Activated naive CD4-positive, alpha-beta T cell treated with anti-CD3 and anti-CD28 coated beads, Interleukin-2, amount 50 U/mL, for 72 hours (primary cell): ENCODE results near the gene GNAZ. TPM values are rescaled to one million over a fixed set of nuclear protein-coding genes. Genes with fewer than 3 reads are reported as not detected.

Experiments
- ATAC-seq, 2 donors: fragments of 150-1000 bp; cut with Tn5 transposase; 2 replicates each; pipeline ENCODE4 v1.10.0; 2021; ENCODE audit warnings: mild to moderate bottlenecking in 2 of 2, moderate library complexity in 2 of 2
- DNase-seq, 2 donors: peaks; one replicate each; pipeline ENCODE4 v3.0.0; 2021 to 2022; ENCODE audit warnings: low spot score in 2 of 2
- H3K27ac Mint-ChIP-seq, 2 donors: one replicate each; pipeline ENCODE4 v1.8.0; 2022; ENCODE audit warnings: mild to moderate bottlenecking in 2 of 2, mixed read lengths in 2 of 2
- H3K36me3 Mint-ChIP-seq, 2 donors: one replicate each; pipeline ENCODE4 v1.8.0; 2022; ENCODE audit warnings: mixed read lengths in 2 of 2
- H3K9me3 Mint-ChIP-seq, 2 donors: one replicate each; pipeline ENCODE4 v1.8.0; 2022; ENCODE audit warnings: mixed read lengths in 2 of 2
- total RNA-seq, 2 donors: library from RNA; stranded (reverse); gene quantifications; one replicate each; pipeline ENCODE4 v1.2.3, GENCODE V29; 2022

The GNAZ gene
- total RNA-seq, 2 donors from 2014 or later, result 0.39 to 0.61 TPM

GRCh38 chr22:23068096-23068831 lies 2.1 kb upstream of the GNAZ start:
- H3K27ac Mint-ChIP-seq, result no peak overlapping the region

GRCh38 chr22:23068832-23069385 lies 1.4 kb upstream of the GNAZ start:
- H3K27ac Mint-ChIP-seq, result no peak overlapping the region
- DNase-seq (peak in 1 of 2 donors; percentile 49), ATAC-seq (no peak)
- no peaks in the 10 kb centered on the region for H3K9me3 Mint-ChIP-seq
- no peaks in the 10 kb centered on the region for H3K36me3 Mint-ChIP-seq

More at GRCh38 chr22:23068096-23068831, 2.1 kb upstream of the GNAZ start:
- ATAC-seq (no peak), DNase-seq (peak in 1 of 2 donors; percentile 52)
- Mint-ChIP-seq H3K9me3 (no peaks in the 10 kb centered on the region), H3K36me3 (no peaks in the 10 kb centered on the region)

GRCh38 chr22:23069502-23070357 lies 589 bp upstream of the GNAZ start:
- DNase-seq, result peak; percentile 88 to 93
- Mint-ChIP-seq H3K36me3 (no peaks in the 10 kb centered on the region), H3K9me3 (no peaks in the 10 kb centered on the region), H3K27ac (no peak overlapping the region)
- peak; percentile 96 to 99 for ATAC-seq

DNA sequence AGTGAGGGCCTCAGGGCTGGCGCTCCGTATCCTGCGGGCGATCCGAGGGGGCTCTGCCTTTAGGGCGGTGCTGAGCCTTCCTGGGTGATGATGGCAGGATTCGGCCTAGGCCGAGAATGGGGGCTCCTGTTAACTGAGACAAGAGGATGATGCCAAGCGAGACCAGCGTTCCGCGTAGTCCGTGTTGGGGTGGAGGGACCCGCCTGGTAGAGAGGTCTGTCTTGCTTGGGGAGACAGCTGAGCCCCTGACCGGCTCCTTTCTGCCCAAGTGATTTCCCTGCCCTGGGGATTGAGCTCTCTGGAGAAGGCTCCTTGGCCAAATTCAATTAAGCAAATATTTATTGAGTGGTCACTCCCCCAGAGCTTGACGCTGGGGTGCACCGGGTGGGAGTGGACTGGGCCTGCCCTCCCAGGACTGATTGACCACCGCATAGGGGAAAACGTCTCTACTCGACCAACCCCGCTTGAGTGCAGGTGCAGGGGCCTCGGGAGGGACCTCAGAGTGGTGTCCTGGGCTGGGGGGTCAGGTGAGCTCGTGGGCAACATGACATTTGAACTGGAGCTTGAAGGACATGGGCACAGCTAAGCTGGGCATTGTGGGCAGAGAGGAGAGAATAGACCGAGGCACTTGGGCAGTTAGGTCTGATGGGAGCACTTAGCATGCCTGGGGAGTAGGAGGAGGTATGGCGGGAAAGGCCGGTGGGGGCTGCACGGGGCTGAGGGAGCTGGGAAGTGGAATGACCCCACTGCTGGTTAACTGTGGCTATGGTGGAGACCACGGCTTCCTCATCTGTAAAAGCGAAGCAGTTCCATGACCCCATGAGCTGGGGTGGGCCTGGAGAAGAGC lies 1.1 kb downstream of the GNAZ start:
- no peak overlapping the region for H3K27ac Mint-ChIP-seq
- no peaks in the 10 kb centered on the region for H3K36me3 Mint-ChIP-seq
- no peak for DNase-seq
- no peak for ATAC-seq
- no peaks in the 10 kb centered on the region for H3K9me3 Mint-ChIP-seq

- Mint-ChIP-seq H3K27ac (no peak overlapping the region), H3K36me3 (no peaks in the 10 kb centered on the region), H3K9me3 (no peaks in the 10 kb centered on the region)
- ATAC-seq, result no peak
- DNase-seq, result no peak
Measured at GRCh38 chr22:23072077-23072910, 2.0 kb downstream of the GNAZ start.

DNA sequence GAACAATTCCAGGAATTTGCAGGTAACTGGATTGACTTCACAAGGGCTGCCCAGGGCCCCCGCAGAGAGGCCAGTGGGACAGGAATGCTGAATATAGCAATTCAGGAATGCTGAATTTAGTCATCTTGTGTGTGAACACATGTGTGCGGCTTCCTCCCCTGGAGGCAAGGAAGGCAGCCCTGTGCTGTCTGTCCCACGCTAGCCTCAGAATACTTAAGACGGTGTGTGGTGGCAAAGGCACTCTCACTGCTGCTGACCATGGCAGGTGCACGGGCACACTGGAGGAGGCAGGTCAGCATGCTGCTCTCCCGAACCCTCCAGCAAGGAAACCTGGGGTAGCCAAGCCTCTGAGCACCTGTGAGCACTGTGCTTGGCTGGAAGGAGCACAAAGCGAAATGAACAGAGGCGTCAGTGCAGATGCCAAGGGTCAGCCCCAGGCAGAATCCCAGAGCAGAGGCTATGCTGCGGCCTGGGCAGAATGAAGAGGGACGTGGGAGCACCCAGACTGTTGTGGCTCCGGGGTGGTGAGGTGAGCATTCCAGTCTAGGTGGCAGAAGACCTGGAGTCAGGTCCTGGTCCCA lies 2.7 kb downstream of the GNAZ start:
- no peak overlapping the region for H3K27ac Mint-ChIP-seq
- no peak for ATAC-seq
- no peaks in the 10 kb centered on the region for H3K9me3 Mint-ChIP-seq
- H3K36me3 Mint-ChIP-seq, result no peaks in the 10 kb centered on the region
- DNase-seq, result no peak

- peak overlapping the region in 1 of 2 donors; percentile 51 for H3K27ac Mint-ChIP-seq
- DNase-seq (no peak), ATAC-seq (no peak)
- no peaks in the 10 kb centered on the region for H3K36me3 Mint-ChIP-seq
- H3K9me3 Mint-ChIP-seq, result no peaks in the 10 kb centered on the region
Measured at GRCh38 chr22:23073526-23074229, 3.4 kb downstream of the GNAZ start.

- H3K9me3 Mint-ChIP-seq, result no peaks in the 10 kb centered on the region
- no peaks in the 10 kb centered on the region for H3K36me3 Mint-ChIP-seq
- ATAC-seq, result no peak
- no peak overlapping the region for H3K27ac Mint-ChIP-seq
- DNase-seq, result no peak
Measured at GRCh38 chr22:23074451-23074850, 4.1 kb downstream of the GNAZ start.

GRCh38 chr22:23075050-23075449 lies 4.7 kb downstream of the GNAZ start:
- no peaks in the 10 kb centered on the region for H3K9me3 Mint-ChIP-seq
- no peaks in the 10 kb centered on the region for H3K36me3 Mint-ChIP-seq
- DNase-seq (no peak), ATAC-seq (no peak)
- H3K27ac Mint-ChIP-seq, result no peak overlapping the region

GRCh38 chr22:23075525-23076216 lies 5.4 kb downstream of the GNAZ start:
- ATAC-seq (peak in 1 of 2 donors; percentile 36), DNase-seq (no peak)
- H3K9me3 Mint-ChIP-seq, result no peaks in the 10 kb centered on the region
- H3K27ac Mint-ChIP-seq, result no peak overlapping the region
- H3K36me3 Mint-ChIP-seq, result no peaks in the 10 kb centered on the region

GRCh38 chr22:23076896-23077572 lies 6.7 kb downstream of the GNAZ start:
- DNase-seq, result no peak
- H3K9me3 Mint-ChIP-seq, result no peaks in the 10 kb centered on the region
- H3K27ac Mint-ChIP-seq, result no peak overlapping the region
- no peak for ATAC-seq
- no peaks in the 10 kb centered on the region for H3K36me3 Mint-ChIP-seq

- Mint-ChIP-seq H3K9me3 (no peaks in the 10 kb centered on the region), H3K36me3 (no peaks in the 10 kb centered on the region), H3K27ac (no peak overlapping the region)
- no peak for ATAC-seq
- DNase-seq, result no peak
Measured at GRCh38 chr22:23077627-23078461, 7.5 kb downstream of the GNAZ start.

- ATAC-seq (no peak), DNase-seq (no peak)
- H3K27ac Mint-ChIP-seq, result no peak overlapping the region
- no peaks in the 10 kb centered on the region for H3K9me3 Mint-ChIP-seq
- H3K36me3 Mint-ChIP-seq, result no peaks in the 10 kb centered on the region
Measured at GRCh38 chr22:23078462-23078787, 8.1 kb downstream of the GNAZ start.
